NCI-H2081 (cell line): Measurements from ENCODE around the gene AGPS.
"Not testable (repeated sequence)": the region's sequence is repeated elsewhere in the genome, so short reads cannot be mapped to it uniquely, and the experiment has no call there.

Source experiments
- DNase-seq, 2 experiments: peaks; one replicate each; lab custom pipeline; 2025; lab: John Stamatoyannopoulos, UW

Gene AGPS

DNA sequence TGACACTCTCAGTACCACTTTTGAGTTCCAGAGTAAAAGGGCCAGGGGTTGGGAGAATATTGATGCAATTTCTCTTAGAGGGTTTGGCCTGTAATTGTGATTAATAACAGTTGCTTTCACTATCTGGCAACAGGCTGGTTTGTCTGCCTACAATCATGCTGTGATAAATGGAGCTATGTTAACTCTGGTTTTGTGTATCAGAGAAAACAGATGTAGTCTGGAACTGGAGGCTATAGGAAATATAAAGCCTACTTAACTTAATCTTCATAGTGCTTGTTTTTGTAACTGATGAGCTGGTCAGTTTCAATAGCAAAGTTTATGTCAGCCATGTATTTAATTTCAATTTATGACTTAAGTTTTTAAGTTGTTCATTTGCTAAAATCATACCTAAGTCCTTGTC lies 138.0 kb downstream of the AGPS start:
- DNase-seq = peak; percentile 68 to 95

DNA sequence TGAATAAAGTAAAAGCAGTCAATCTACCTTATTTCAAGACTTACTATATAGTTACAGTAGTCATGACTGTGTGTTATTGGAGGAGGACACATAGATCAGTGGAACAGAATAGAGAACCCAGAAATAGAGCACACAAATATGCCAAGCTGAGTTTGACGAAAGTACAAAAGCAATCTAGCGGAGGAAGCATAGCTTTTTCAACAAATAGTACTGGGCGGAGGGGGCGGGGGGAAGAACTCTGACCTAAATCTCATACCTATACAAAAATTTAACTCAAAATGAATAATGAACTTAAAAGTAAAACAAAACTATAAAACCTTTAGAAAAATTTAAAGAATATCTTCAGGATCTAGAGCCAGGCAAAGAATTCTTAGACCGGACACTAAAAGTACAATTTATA lies 139.1 kb downstream of the AGPS start:
- DNase-seq = no peak

DNA sequence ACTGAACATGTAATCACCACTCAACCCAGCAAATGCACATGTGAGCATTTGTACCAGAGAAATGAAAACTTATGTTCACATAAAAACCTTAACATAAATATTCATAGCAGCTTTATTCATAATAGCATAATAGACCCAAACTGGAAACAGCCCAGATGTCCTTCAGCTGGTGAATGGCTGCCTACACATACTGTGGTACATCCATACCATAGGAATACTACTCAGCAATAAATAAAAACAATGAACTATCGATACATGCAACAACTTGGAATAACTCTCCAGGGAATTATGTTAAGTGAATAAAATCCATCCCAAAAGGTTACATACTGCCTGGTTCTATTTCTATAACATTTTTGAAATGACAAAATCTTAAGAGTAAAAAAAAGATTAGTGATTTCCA lies 140.0 kb downstream of the AGPS start:
- no peak for DNase-seq

DNA sequence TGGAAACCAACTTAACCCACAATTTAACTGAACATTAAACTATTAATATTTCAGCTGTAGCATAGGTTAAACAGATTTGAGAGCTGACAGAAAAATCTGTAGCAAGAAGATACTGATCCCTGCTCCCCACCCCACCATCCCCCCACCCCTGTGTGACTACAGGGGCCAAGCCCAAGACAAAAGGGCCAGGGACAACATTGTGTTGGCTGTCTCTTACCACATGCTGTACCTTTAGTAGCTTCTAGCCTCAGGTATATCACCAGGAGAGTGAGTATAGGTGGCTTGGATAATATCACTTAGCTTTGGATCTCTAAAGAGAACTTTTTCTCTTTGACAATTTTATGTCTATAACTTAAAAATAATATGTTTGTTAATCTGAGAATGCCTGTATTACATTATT lies 140.7 kb downstream of the AGPS start:
- no peak for DNase-seq

DNA sequence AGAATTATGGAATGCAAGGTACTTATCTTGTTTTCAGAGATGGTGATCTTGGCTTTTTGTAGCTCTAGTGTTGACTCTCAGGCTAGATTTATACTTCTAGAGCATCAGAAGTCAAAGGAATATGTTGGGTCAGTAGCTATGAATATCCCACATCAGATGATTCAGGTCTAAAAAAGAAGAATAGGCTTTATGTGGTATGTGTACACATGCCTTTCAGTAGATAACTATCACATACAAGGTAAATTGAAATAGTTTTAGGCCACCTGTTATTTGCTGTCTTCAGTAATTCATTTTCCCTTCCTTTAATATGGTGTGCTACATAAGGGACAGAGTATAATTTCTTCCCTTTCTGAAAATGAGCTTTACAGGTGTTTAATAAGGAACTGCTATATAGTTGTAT lies 142.4 kb downstream of the AGPS start:
- no peak for DNase-seq

DNA sequence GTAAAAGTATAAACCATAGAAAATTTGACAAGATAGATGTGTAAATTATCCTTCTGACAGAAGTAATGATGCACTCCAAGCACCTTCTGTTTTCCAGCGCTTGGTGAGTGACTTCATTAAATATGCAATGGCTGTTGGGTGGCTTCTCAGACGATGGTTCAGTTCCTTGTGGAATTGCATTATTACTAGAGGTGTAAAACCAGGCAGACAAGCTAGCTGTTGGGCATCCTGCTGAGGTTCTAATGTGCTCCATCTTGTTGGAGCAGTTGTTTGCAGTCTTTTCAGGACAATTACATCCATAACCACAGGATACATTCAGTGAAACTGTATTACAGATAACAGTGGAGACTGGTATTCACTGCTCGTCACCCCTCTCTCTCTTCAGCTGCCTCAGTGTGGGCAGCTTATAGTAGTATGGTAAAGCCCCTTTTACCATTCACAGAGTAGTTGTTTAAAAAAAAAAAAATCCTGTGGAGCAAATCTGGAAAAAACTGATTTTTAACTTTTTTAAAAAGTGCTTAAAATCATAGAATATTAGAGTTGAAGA lies 143.5 kb downstream of the AGPS start:
- peak; percentile 71 to 92 for DNase-seq

DNA sequence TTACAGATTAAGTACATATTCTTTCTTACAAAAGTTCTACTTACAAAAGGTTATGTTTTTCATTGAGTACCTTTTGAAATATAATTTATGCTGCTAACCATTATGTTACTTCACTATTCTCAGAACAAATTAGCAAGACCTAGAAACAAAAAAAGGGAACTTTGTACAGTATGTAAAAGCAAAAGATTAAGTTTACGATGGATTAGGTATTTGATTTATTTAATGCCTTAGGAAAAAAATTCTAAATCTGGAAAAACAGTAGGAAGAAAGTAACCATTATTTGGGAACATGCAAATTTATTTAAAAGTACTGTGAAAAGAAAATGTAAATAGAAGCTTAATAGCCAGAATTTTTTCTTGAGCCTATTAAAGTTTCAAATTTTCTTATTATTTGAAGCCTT lies 144.6 kb downstream of the AGPS start:
- DNase-seq = no peak

DNA sequence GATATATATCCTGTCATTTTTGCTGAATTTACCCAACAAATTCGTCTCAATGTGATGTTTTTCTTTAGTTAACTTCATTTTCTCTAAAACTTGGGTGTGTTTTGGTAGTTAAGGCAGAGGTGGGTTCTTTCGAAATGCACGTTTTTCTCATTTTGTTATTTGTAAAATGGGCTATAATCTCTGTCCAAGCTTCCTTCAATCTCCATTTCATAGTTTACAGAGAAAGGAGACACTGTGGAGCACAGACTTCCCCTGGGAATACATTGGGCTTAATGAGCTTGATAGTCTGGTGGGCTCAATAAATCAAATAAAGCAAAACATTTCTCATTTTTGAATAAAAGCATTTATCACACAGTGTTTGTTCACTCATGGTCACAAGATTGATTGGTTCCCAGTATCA lies 145.1 kb downstream of the AGPS start:
- peak; percentile 16 to 28 for DNase-seq

DNA sequence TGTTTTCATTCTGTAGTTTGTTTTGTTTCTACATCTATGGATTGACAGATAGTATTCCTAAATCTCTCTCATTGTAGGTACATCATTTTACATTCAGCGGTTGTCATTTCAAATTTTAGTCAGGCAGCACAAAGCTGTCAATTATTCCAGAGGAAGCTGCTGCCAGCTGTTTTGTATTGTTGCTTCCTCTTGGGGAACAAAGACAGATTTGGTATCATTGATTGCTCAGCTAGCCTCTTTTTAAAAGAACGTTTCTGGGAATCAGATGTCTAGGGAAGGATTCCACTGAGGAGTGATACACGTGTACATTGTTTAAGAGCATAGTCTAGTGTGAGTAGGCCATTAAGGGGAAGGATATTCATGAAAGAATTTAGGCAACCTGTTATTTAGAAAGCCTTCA lies 145.8 kb downstream of the AGPS start:
- peak in 1 of 2 experiments; percentile 40 for DNase-seq

DNA sequence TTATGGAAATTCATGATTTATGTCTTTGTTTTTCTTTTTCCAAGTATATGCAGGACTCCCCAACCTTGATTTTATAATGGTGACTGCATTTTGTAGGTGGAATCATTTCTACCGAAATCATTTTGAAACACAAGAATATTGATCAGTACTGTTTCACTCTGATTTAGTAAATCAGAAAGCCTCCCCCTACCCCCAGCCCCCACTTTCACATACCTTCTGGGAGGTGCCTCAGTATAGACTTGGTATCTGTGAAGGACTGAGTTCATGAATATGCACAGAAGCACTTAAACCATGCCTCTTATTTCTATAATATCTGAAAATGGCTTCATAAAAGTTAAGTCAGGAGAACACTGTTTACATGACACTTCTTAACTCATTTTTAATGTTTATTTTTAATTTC lies 147.7 kb downstream of the AGPS start:
- no peak for DNase-seq

DNA sequence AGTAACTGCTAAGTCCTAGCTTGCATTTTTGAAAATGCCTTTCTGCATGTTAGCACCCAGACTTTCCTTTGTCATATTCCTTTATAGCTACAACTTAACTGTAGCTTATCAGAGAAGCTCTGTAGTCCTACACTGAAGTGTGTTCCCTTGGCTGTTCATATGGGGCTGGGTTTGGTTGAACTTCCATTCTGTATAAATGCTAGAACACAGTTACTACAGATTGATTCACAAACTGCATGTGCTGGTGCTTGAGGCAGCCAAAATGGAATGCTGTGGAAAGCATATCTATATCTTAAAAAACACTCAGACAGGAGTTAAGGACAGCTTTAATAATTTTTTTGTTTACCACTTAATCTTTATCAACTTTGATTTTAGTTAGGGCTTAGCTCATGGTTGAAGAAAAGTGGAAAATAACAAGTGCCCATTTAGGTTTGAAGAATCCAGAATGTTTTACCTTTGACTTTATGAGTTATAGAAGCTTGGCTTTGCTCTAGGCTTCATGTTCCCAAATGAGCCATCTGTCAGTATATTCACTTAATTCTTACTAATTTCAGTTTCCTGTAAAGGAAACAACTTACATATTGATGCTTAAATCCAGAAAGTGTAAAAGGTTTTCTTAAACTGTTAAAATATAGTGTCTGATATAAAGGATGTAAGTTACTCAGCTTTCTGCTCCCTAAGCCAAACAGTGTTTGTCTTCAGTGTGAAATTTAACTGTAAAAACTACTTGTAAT lies 148.9 kb downstream of the AGPS start:
- no peak for DNase-seq

DNA sequence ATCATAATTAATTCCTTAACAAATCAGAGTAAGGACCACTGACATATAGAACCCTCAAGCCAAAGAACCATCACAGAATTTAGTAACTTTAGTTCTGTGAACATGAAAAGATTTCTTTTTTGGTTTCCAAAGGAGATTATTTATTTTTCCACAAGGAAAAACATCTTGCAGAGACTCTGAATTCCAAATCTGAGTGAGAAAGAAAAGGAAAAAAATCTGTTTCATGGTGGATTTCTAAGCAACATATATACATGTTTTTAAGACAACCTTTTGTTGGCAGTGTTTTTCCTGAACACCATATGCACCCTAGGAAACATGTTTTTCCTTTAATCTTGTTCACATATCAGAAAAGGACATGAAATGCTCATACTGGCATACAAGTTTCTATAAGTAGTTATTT lies 149.8 kb downstream of the AGPS start:
- no peak for DNase-seq

DNA sequence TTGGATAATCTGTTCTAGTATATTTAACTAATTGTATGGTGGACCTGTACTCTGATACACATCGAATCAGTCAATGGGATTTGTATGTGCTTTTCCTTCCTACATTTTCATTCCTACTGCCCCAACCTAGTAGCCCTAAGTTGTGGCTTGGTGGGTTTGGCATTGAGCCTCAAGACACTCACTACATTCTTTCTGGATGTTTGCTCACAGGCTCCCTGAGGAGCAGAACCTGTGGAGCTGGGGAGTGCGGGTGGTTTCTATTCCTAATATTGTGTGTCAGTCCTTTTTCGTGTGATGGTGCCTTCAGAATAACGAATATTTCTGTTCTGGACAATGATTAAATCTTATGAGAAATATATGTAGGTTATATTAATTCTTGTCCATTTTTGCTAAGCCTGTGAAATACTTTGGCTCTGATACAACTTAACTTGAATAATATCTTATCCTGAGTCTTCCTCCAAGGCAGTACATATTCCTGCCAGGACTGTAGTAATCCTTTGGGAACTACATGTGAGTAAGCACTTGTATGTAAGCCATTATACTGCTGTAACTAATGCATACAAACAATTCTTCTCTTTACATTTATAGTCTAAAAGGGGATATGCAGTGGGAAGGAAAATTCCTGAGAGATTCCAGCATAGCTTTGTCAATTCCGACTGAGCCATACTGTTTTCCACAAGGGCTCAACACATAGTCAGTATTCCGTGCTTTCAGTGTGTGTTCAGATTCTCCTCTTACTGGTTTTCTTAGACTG lies 150.6 kb downstream of the AGPS start:
- no peak for DNase-seq

DNA sequence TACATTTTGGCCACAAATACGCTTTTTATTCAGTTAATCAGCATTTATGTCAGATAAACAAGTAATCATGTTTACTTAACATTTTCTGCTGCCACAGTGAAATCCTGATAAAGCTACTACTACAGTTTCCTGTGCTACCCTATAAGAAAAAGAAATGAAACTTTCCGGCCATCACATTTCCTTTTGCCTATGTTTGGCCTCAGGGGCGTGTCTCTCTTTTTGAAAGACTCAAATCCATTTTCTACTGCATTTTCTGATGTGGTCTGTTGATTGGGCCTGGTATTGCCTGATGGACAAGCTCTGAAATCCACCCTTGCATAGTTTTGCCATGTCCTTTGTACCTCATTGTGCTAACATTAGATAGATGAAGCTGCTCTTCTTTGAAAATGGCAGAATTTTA lies 152.6 kb downstream of the AGPS start:
- no peak for DNase-seq

DNA sequence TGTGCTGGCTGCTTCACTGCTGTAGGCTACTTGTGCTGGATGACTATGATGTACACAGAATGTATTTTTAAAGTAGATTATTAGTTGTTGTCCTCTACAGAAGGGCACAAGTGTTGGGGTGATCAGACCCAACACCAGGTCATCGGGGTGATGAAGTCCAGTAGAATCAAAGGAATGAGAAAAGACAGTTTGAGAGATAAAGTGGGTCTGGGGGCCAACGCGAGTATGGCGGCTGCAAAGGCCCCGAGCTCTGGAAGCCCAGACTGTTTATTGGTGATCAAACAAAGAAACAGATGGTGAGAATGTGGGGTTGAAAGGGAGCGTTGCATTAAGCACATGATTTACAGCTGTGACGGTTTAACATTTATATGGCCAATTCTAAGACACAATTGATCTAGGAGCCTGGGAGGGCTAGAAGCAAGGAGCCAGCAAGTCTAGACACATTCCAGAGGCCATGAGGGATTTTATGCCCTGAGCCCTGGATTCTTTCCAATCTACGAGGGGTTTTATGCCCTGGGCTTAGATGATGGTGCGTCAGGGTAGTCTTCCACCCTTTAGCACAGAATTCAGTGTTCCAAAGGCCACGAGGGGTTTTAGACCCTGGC lies 153.5 kb downstream of the AGPS start:
- peak in 1 of 2 experiments; percentile 17 for DNase-seq

DNA sequence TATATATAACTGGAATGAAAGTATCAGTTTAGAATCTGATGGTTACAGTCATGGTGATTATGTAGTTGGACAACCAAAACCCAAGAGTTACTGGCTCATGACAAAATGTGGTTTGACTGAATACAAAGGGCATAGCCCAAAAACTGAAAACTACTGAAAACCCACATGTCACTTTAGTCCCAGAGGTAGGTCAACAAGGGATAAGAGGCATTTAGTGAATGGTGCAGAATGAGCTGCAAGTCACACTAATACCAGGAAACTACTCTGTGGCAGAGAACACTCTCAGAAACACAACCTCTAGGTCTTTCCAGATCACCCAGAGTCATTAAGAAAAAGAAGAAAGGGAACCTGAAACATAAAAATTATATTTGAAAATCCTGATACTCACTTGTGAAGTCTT lies 154.5 kb downstream of the AGPS start:
- DNase-seq = no peak

DNA sequence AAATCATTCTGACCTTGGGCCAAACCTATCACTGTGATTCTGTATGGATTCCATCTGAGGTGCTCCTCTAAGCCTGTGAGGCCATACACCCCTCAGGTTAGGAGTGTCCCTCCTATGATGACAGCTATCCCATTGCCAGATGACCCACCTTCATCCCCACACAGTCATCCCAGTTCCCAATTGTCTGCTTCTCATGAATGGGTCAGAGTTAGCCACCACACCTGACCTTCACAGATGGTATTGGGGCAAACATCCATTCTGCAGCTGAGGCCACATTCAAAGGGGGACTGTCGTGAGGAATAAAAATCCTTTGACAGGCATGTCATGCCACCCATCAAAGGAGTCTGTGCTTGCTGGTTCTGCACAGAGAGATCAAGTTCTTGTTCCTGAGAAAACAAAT lies 155.2 kb downstream of the AGPS start:
- DNase-seq = no peak

DNA sequence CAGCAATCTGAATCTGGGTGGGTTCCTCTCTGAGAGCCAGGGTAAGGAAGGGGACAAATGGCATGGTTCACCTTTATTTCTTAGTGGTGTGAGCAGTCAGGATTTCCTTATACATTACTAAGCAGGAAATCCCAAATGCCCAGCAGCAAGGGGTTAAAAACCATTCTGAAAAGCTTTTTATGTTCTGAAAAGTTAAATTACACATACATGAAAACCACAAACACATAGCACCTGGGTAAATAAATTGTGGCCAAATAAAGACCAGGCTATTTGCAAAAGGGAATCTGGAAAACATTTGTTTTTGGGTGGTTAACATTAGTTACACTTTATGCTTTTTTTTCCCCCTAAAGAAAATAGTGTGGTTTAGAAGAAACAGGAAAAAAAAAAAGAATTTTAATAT lies 156.1 kb downstream of the AGPS start:
- DNase-seq = peak in 1 of 2 experiments; percentile 51

DNA sequence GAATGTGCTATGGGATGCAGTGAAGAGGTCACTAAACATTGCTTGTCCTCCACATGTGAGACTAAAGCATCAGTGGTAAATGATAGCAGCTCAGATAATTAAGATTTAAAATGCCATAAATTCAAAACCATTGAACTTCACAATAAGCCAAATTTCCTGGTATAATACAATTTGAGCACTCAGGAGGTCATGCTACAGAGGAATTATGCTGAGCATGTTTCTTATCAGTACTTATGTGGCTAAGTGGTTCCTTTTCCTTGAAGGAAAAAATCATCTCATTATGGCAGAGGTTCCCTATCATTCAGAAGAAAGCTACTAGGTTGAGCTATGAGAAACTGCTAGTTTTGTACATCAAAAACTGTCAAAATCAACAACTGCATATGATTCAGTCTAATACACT lies 156.6 kb downstream of the AGPS start:
- DNase-seq = no peak

DNA sequence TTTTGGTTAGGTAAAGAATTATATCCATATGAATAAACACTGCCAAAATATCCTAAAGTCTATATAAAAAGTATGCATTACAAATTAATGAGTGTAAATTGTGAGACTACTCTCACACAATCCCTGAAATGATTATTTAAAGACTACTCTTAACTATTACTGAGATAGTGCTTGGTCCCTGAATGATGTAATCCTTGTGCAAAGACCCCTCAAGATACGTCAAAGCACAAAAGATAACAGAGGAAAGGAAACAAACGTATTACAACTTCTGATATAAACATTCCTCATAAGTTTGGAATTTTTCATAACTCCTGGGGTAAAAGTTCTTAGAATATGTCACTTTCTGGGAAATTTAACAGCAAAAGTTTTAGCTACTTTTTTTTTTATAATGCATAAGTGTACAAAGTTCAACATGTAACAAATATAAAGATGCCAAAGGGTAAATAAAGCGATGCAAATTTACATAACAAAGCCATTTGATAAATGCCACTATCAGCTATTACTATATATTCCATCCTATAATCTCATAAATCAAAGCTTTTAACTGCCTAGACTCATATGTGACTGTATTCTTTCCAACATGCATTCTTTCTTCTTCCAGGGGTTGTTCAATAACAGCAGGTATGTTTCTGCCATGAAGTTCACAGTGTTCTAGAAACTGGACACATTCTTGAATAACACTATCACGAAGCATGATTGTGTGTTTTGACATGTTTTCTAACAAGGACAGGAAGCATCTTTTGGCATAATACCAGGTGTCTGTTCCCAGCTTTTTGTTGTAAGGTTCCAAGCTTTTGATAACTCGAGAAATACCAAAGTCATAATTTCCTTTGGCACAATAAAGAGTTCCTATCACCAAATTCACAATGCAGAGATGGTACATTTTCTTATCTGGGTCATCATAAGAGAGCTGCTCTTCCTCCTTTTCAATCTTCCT lies 158.0 kb downstream of the AGPS start:
- no peak for DNase-seq

DNA sequence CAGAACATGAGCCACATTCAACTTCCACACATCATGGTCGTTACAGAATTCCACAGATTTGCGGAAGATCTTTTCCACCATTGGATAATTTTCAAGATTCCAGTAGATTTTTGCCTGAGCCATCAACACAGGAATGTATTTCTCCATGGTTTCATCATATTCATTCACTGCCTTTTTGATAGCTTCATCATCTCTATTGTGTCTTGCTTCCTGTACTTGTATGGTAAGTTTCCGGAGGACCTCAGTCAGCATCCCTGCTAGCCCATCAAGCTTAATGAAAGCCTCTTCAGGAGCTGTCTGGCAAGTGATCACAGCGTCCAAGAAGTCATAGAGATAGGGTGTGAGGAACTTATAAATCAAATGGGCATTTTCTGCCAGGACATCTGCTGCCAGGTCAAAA lies 158.8 kb downstream of the AGPS start:
- DNase-seq = not testable (repeated sequence)

DNA sequence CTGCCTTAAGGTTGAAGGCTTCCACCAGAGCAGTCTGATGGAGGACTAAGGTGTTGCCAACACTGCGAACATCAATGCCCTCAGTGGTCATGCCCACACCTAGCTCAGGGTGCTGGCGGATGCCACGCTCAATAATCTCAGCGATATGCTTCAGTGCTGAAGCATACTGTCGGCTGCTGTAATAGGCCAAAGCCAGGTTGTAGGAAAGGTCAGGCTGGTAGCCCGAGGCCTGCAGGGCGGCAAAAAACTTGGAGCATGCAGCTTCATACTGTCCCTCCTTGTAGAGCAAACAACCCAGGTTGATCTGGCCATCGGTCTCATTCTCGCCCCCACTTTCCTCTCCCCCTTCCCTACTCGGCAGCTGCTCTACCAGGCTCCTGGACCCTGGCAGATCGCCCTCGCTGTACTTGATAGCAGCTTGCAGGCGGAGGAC lies 159.4 kb downstream of the AGPS start:
- peak; percentile 49 to 83 for DNase-seq
